GM12878 (cell line): ENCODE data around the gene ZNF423.

Experiments used
- CHD2 ChIP-seq: IDR thresholded peaks from 2 replicates; pipeline ENCODE4 v1.6.1; 2011; ENCODE audit warnings: low read depth, low read length, improper control_type of control experiment, borderline replicate concordance
- CTCF ChIP-seq, 3 experiments: IDR thresholded peaks in 2 of 3; conservative IDR thresholded peaks in 1 of 3; 2 replicates each; pipeline ENCODE4 v1.5.1; 2011; ENCODE audit warnings: low read depth in 3 of 3, low read length in 3 of 3, mild to moderate bottlenecking in 3 of 3, control low read depth in 2 of 3, moderate library complexity in 2 of 3, inconsistent platforms in 1 of 3, mixed read lengths in 1 of 3; ENCODE audit not compliant: control insufficient read depth in 2 of 3, insufficient read depth in 1 of 3; ENCODE audit errors: extremely low read depth in 1 of 3
- HDAC6 ChIP-seq: fragments of 200-600 bp; sonication (generic); IDR thresholded peaks from one replicate; pipeline ENCODE4 v1.8.0; 2017; ENCODE audit warnings: antibody characterized with exemption; ENCODE audit not compliant: unreplicated experiment
- HDGF ChIP-seq: fragments of 450-650 bp; IDR thresholded peaks from 2 replicates; pipeline ENCODE4 v1.6.1; 2016; ENCODE audit warnings: antibody characterized with exemption
- KDM1A ChIP-seq: fragments of 200-600 bp; sonication (generic); IDR thresholded peaks from 2 replicates; pipeline ENCODE4 v1.6.1; 2016; ENCODE audit warnings: borderline replicate concordance
- NFYB ChIP-seq: IDR thresholded peaks from 2 replicates; pipeline ENCODE4 v1.6.1; 2011; ENCODE audit warnings: low read depth, mild to moderate bottlenecking, low read length, improper control_type of control experiment, moderate library complexity; ENCODE audit not compliant: insufficient read depth
- POLR2A ChIP-seq: IDR thresholded peaks from 2 replicates; pipeline ENCODE4 v1.6.1; 2011; ENCODE audit warnings: low read depth, mild to moderate bottlenecking, low read length
- POU2F2 ChIP-seq: IDR thresholded peaks from 3 replicates; pipeline ENCODE4 v1.6.1; 2011; ENCODE audit warnings: low read depth, mild to moderate bottlenecking, low read length, borderline replicate concordance
- SIN3A ChIP-seq: IDR thresholded peaks from 2 replicates; pipeline ENCODE4 v1.6.1; 2012; ENCODE audit warnings: low read depth, low read length, improper control_type of control experiment
- SP1 ChIP-seq: IDR thresholded peaks from one replicate; pipeline ENCODE4 v1.6.1; 2011; ENCODE audit warnings: low read depth, low read length
- TF ChIP-seq, protein P1 (sequence below): IDR thresholded peaks from 2 replicates; pipeline ENCODE4 v1.6.1; 2012; ENCODE audit warnings: low read depth, low read length, improper control_type of control experiment

DNA sequence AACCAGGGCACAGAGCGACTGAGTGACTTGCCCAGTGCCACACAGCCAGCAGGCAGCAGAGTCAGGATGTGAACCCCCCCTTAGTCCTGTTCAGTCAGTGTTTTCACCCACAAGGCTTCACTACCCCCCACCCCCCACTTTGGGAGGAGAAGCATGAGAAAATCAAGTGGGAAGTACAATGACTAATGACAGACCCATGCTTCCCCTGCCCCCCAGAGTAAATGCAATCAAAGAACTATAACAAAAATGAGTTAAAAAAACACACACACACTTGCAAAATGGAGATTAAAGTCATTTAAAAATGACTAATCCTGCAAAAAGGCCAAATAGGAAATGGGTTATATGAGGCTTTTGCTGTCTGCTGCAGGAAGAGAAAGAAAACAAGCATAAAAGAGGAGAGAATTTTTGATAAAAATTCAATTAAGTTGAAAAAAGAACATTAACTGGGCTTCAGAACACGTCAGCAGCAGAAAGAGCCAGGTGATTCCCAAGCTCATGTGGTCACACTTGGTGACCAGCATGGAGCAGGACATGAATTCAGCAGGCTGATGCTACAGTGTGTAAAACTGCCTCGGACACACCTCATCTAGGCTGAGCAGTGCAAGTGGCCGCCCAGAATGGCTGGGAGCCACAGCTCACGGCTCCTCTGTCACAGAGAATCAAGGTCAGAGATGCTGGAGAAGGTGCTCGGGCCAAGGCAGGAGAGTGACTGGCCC, 212.3 kb downstream of the ZNF423 start:
- TF ChIP-seq CHD2: no peak
- TF ChIP-seq HDAC6: no peak
- no peak for TF ChIP-seq CTCF (IDR thresholded peaks at IDR 0.05 in 2 of 3, conservative IDR thresholded peaks at IDR 0.05 in 1 of 3; ENCODE audit: control insufficient read depth in 2 of 3, extremely low read depth in 1 of 3, insufficient read depth in 1 of 3, low read depth in 3 of 3, low read length in 3 of 3)
- TF ChIP-seq KDM1A: no peak
- no peak for TF ChIP-seq POU2F2
- no peak for TF ChIP-seq NFYB
- no peak for TF ChIP-seq SP1
- TF ChIP-seq HDGF: no peak
- no peak for TF ChIP-seq POLR2A
- TF ChIP-seq SIN3A: no peak
- TF ChIP-seq, protein P1, sequence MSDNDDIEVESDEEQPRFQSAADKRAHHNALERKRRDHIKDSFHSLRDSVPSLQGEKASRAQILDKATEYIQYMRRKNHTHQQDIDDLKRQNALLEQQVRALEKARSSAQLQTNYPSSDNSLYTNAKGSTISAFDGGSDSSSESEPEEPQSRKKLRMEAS: no peak
